GM19452 (cell line): ENCODE measurements around the gene NNMT.

Source experiments
- ATAC-seq: cut with Tn5 transposase; IDR thresholded peaks from one replicate; pipeline ENCODE4 v1.9.1; 2021; ENCODE audit not compliant: unreplicated experiment

NNMT gene

GRCh38 chr11:114282488-114282887 lies 13.7 kb upstream of the NNMT start:
- ATAC-seq: no peak

GRCh38 chr11:114283422-114283821 lies 12.8 kb upstream of the NNMT start:
- ATAC-seq: no peak

GRCh38 chr11:114284021-114284420 lies 12.2 kb upstream of the NNMT start:
- no peak for ATAC-seq

GRCh38 chr11:114284914-114285313 lies 11.3 kb upstream of the NNMT start:
- ATAC-seq: no peak

GRCh38 chr11:114285599-114285998 lies 10.6 kb upstream of the NNMT start:
- ATAC-seq: no peak

- no peak for ATAC-seq
Measured at GRCh38 chr11:114286229-114286628, 10.0 kb upstream of the NNMT start.

GRCh38 chr11:114287154-114287553 lies 9.0 kb upstream of the NNMT start:
- ATAC-seq: no peak

GRCh38 chr11:114288136-114288535 lies 8.1 kb upstream of the NNMT start:
- no peak for ATAC-seq

- no peak for ATAC-seq
Measured at GRCh38 chr11:114289779-114290178, 6.4 kb upstream of the NNMT start.

- ATAC-seq: no peak
Measured at GRCh38 chr11:114290503-114291235, 5.5 kb upstream of the NNMT start.

GRCh38 chr11:114291381-114291780 lies 4.8 kb upstream of the NNMT start:
- no peak for ATAC-seq

GRCh38 chr11:114291842-114292680 lies 4.1 kb upstream of the NNMT start:
- no peak for ATAC-seq

- ATAC-seq: no peak
Measured at GRCh38 chr11:114293201-114293711, 2.9 kb upstream of the NNMT start.

- ATAC-seq: no peak
Measured at GRCh38 chr11:114296605-114297372, 590 bp downstream of the NNMT start.

GRCh38 chr11:114297806-114298709 lies 1.9 kb downstream of the NNMT start:
- ATAC-seq: no peak

GRCh38 chr11:114298710-114299109 lies 2.5 kb downstream of the NNMT start:
- no peak for ATAC-seq

- ATAC-seq: no peak
Measured at GRCh38 chr11:114301088-114301487, 4.9 kb downstream of the NNMT start.

GRCh38 chr11:114301927-114302326 lies 5.7 kb downstream of the NNMT start:
- no peak for ATAC-seq

GRCh38 chr11:114302663-114303062 lies 6.5 kb downstream of the NNMT start:
- ATAC-seq: no peak

- no peak for ATAC-seq
Measured at GRCh38 chr11:114304065-114304464, 7.9 kb downstream of the NNMT start.
